Epidermal melanocyte (primary cell): Measurements from ENCODE around the gene SOCS3.
A peak's percentile ranks its signal among the peaks of the same experiment; 100 is the strongest.

ENCODE experiments used
- DNase-seq: peaks from one replicate; pipeline ENCODE4 v3.0.0; 2011; ENCODE audit warnings: low spot score; ENCODE audit not compliant: insufficient read length

SOCS3 gene

GRCh38 chr17:78367193-78367592, 7.3 kb upstream of the SOCS3 start:
- no peak for DNase-seq

- DNase-seq: peak; percentile 63
Observed at GRCh38 chr17:78366109-78366848, 6.4 kb upstream of the SOCS3 start.

DNA sequence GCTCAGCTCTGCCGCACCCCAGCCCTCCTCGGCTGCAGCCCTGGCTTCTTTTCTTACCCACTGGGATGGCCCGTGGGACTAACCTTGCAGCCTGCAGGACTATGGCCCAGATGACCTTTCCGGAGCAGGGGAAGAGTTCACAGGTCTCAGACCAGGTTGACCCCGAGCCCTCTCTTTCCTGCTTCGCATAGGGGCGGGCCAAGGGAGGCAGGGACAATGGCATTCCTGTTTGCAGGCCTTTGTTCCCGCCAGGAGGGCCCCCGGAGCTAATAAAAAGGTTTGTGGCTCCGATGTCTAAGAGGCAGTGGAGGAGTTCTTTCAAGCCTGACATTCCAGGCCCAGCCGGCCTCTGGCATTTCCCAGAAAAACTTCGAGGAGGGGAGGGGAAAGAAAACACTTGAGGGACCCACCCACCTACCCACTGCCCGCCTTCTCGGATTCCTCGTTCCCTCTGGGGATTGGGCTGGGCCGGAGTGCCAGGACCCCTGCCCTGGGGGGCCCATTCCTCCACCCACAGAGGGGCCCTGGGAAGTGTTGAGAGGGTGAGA, 5.8 kb upstream of the SOCS3 start:
- DNase-seq: peak; percentile 57

DNA sequence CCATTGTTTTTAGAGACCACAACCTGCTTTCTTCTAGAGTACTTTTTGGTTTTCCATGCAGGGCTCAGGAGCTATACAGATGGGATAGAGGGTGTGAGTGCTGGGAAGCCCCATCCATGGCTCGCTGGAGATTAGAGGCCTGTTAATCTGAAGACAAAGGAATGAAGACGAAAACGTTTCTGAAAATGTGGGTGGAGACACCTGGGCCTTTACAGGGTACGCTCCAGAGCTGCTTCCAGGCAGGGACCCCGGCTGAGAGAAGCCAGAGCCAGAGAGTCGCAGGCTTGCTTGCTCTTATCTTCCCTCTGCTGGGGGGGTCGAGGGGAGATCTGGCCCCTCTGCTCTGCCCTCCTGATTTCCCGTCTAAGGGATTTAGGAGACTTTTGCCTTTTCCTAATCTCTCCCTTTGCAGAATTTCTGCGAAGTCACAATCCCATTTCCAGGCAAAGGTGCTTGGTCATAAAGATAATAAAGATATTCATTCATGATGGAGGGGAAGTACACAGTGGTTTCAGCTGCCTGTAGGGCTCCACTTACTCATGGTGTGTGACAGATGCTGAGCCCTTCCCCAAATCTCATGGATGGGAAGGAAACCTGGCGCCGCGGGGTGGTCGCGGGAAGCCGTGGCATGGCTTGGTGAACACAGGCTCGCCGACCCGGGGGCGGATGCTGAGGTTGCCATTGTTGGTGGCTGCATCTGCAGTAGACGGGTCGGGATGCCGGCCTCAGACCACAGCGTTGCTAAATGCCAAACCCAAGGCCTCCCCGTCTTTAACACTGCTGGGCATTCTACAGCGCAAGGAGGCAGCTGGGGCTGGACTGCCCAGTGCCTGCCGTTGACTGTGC, 4.8 kb upstream of the SOCS3 start:
- DNase-seq: no peak

DNA sequence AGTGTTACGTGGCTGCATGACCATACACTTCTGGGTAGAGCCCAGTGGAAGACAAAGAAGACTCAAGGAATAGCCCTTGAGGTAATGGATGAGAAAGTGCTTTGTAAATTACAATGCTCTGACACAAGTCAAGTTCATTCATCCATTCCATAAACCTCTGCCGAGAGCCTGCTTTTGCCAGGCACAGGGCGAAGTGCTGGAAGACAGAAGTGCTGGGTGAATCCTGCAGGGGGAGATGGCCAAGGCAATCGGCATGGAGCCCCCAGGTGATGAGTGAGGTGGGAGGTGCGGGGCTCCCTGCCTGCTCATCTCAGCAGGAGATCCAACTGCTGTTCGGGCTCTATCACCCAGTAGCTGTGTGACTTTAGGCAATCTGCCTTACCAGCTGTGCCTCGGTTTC, 2.8 kb upstream of the SOCS3 start:
- no peak for DNase-seq

DNA sequence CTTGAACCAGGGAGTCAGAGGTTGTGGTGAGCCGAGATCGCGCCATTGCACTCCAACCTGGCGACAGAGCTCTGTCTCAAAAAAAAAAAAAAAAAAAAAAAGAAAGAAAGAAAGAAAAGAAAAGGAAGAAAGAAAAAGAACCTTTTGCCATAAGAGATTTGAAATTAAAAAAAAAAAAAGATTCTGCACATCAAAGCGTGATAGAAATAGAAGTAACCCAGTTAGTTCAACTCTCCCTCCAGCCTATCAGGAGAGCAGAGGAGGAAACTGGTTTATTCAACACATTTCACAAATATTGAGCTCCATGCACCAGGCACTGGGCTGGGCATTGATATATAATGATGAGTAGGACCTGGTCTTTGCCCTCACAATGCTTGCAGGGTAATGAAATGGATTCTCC, 2.4 kb upstream of the SOCS3 start:
- DNase-seq: no peak

DNA sequence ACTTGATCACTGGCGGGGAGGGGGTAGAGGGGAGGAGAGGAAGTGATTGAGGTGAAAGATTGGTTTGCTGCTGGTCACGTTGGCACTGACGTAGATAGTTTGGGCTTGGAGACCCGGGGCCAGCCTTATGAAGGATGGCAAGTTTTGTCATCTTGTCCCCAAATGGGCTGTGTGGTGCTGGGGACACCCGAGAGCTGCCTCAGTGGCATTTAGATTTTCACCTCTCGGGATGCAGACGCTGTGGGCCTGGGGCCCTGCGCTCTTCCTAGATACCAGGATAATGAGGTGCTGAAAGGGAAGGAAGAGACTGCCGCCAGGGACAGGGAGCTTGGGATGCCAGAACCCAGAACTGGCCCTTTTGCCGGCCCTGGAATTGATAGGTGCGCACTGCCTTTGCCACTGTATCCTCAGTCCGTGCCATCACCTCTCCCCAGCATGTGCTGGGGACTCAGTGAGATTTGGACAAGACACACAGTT, 1.4 kb upstream of the SOCS3 start:
- no peak for DNase-seq

GRCh38 chr17:78360371-78361224, 721 bp upstream of the SOCS3 start:
- DNase-seq: peak; percentile 97

DNA sequence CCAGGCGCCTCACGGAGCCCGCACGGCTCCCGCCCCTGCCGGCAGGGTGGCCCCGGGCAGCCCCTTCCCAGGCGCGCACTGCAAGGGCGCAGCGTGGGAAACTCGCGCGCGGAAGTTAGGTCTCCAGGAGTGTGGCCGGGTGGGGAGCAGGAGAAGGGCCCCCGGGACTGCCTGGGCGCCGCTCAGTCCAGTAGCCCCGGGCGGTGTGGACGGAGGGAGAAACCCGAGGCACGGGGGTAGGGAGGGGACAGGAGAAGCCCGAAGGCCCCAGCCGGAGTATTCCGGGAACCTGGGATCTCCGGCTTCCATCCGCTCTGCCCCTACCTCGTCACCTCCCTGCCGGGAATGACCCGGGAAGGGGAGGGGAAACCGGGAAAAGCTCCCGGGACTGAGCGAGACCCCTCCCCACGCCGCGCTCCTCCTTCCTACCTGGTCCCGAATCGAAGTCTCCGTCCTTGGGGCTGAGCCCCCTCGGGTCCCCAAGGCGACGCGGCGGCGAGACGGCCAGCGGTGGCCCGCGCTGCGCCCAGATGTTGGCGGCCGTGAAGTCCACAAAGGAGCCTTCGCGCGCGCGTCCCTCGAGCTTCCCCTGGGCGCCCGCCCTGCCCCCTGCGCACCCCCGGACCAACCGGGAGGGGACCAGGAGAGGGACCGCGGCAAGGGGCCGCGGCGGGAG, 418 bp downstream of the SOCS3 start:
- DNase-seq: peak; percentile 58

GRCh38 chr17:78358538-78359320, 1.1 kb downstream of the SOCS3 start:
- DNase-seq: no peak

DNA sequence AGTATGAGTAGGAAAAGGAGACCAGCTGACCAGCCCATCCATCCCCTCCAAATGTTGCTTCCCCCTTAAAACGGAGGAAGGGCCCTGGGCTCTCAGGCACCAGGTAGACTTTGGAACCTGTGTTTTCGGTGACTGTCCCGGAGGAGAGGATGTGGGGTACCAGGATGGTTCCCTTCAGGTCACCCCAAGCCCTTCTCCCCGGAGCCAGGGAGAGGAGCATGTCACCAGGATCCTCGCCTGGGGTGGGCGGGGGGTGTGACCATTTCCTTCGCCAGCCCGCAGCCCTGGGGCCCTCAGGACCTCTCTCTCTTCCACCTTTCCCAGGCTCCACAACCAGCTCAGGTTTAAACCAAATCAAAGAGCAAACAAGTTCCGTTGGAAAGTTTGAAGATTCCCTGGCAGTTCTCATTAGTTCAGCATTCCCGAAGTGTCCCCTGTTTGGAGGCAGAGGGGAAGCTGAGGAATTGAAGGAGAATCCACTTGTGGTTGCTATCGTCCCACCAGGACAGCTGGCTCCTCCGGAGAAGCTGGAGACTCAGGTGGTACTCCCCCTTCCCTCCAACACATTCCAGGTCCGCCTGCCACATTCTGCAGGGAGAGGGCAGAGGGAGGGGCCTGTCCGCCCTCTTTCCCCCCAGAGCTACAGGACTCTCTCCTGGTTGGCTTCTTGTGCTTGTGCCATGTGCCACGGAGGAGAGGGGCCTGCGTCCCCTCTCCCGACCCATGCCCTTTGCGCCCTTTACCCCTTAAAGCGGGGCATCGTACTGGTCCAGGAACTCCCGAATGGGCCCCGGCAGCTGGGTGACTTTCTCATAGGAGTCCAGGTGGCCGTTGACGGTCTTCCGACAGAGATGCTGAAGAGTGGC, 2.0 kb downstream of the SOCS3 start:
- DNase-seq: no peak

- DNase-seq: peak; percentile 43
Observed at GRCh38 chr17:78357177-78357586, 2.7 kb downstream of the SOCS3 start.

GRCh38 chr17:78356101-78356713, 3.7 kb downstream of the SOCS3 start:
- peak; percentile 34 for DNase-seq

- no peak for DNase-seq
Observed at GRCh38 chr17:78355701-78356100, 4.2 kb downstream of the SOCS3 start.

DNA sequence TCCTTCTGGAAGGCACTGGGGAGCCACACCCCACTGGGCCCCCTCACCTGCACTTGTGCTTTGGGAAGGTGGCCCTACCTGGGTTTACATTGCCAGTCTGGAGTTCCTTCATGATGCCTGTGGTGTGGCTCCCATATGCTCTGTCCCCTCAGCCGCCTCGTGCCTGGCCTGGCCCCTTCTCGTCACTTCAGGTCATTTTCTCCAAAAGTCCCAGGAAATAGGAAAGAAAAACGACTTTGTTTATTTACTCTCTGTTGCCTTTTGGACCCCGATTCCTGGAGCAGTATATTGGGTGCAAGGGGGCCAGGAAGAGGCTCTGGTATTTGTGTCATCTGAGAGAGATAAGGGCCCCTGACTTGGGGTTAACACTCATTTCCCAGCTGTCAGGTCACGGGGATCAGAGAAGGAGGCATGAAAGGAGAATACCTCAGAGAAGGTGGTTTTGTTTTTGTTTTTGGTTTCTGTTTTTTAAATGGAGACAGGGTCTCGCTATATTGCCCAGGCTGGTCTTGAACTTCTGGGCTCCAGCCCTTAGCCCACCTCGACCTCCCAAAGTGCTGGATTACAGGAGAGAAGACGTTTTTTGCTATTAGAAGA, 4.7 kb downstream of the SOCS3 start:
- no peak for DNase-seq

DNA sequence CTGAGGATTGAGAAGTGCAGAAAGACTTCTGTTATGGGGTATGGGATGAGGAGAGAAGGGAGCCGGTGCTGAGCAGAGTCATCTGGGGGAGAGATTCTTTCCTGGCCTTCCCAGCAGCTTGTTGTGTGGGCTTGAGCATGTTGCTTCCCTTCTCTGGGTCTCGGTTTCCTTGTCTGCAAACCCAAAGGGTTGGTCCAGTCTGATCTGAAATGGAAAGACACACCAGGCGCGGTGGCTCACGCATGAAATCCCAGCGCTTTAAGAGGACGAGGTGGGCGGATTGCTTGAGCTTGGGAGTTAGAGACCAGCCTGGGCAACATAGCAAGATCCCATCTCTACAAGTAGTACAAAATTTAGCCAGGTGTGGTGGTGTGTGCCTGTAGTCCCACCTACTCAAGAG, 6.0 kb downstream of the SOCS3 start:
- DNase-seq: no peak

DNA sequence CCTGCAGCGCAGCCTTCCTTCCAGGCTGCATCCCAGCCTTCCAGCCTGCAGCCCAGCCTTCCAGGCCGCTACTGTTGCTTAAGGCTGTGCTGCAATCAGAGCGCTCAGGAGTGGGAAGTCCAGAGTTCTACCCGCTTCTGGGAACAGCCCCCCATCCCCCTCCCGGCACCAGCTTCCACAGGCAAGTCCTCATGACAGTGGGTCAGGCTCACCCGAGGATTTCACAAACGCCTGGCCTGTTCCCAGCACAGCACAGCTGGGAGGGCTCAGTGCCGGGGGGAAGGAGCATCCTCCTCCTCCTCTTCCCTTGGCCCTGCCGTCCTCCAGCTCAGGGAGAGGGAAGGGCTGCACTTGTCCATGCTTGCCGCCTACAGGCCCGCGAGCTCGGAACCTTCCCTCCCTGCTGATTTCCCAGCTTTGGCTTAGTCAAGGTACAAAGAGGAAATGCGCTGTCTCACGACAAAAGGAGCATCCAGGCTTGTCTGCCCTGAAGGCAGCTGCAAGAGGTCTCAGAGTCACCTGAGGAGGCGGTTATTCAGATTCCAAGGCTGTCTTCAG, 8.3 kb downstream of the SOCS3 start:
- DNase-seq: no peak
